PFSK-1 (cell line): ENCODE results near the gene TARBP2.

Source experiments
- FOXP2 ChIP-seq: optimal IDR thresholded peaks from 2 replicates; pipeline ENCODE3; 2011; ENCODE audit warnings: borderline replicate concordance, control low read depth, inconsistent platforms; ENCODE audit not compliant: insufficient read depth; ENCODE audit errors: extremely low read length, extremely low read depth
- POLR2AphosphoS5 ChIP-seq: IDR thresholded peaks from 2 replicates; pipeline ENCODE4 v1.6.1; 2012; ENCODE audit warnings: low read depth, mild to moderate bottlenecking, control low read depth, low read length, moderate library complexity
- REST ChIP-seq, 2 experiments: IDR thresholded peaks; 2 replicates each; pipeline versions ENCODE4 v1.6.1 to v1.8.0; 2011 to 2012; ENCODE audit warnings: low read depth in 2 of 2, low read length in 2 of 2, control low read depth in 1 of 2, inconsistent platforms in 1 of 2, mild to moderate bottlenecking in 1 of 2, moderate library complexity in 1 of 2; ENCODE audit not compliant: insufficient read depth in 1 of 2
- SIN3A ChIP-seq: IDR thresholded peaks from 2 replicates; pipeline ENCODE4 v1.6.1; 2012; ENCODE audit warnings: mild to moderate bottlenecking, low read length, moderate library complexity, borderline replicate concordance; ENCODE audit not compliant: insufficient read depth
- TAF1 ChIP-seq: IDR thresholded peaks from 2 replicates; pipeline ENCODE4 v1.6.1; 2012; ENCODE audit warnings: low read length, control low read depth, borderline replicate concordance; ENCODE audit not compliant: insufficient read depth

TARBP2 gene

GRCh38 chr12:53454707-53455106 lies 46.4 kb upstream of the TARBP2 start:
- TF ChIP-seq TAF1: no peak
- 0 out of 2 replicates have a peak, but pooled peaks have one; percentile 21 for TF ChIP-seq POLR2AphosphoS5

GRCh38 chr12:53456654-53457366 lies 44.3 kb upstream of the TARBP2 start:
- no peak for TF ChIP-seq FOXP2
- 0 out of 2 replicates have a peak, but pooled peaks have one; percentile 56 for TF ChIP-seq POLR2AphosphoS5

GRCh38 chr12:53459097-53459496 lies 42.0 kb upstream of the TARBP2 start:
- TF ChIP-seq TAF1: no peak
- no peak for TF ChIP-seq SIN3A
- TF ChIP-seq REST (IDR thresholded peaks at IDR 0.05; ENCODE audit: insufficient read depth in 1 of 2, low read depth in 2 of 2, low read length in 2 of 2): no peak
- TF ChIP-seq POLR2AphosphoS5: no peak
- TF ChIP-seq FOXP2: no peak

- TF ChIP-seq FOXP2 (no peak), REST (IDR thresholded peaks at IDR 0.05; ENCODE audit: insufficient read depth in 1 of 2, low read depth in 2 of 2, low read length in 2 of 2) (no peak), TAF1 (no peak), SIN3A (no peak), POLR2AphosphoS5 (no peak; the same call in 1 of the 2 replicates)
These were observed 40.0 kb upstream of the TARBP2 start for GRCh38 chr12:53461059-53461458.

GRCh38 chr12:53461591-53461990 lies 39.5 kb upstream of the TARBP2 start:
- TF ChIP-seq FOXP2: no peak
- no peak for TF ChIP-seq REST (IDR thresholded peaks at IDR 0.05; ENCODE audit: insufficient read depth in 1 of 2, low read depth in 2 of 2, low read length in 2 of 2)
- no peak for TF ChIP-seq SIN3A
- TF ChIP-seq TAF1: no peak
- no peak for TF ChIP-seq POLR2AphosphoS5

GRCh38 chr12:53462935-53463334 lies 38.1 kb upstream of the TARBP2 start:
- TF ChIP-seq POLR2AphosphoS5: no peak
- no peak for TF ChIP-seq REST (IDR thresholded peaks at IDR 0.05; ENCODE audit: insufficient read depth in 1 of 2, low read depth in 2 of 2, low read length in 2 of 2)
- no peak for TF ChIP-seq TAF1
- no peak for TF ChIP-seq FOXP2
- TF ChIP-seq SIN3A: no peak
